Anterior cingulate cortex (tissue), 58 donors: Measurements from ENCODE around the gene CD5L.

ENCODE experiments used
- DNase-seq, 58 donors: peaks; one replicate each; lab custom pipeline; 2025; lab: John Stamatoyannopoulos, UW

CD5L gene

DNA sequence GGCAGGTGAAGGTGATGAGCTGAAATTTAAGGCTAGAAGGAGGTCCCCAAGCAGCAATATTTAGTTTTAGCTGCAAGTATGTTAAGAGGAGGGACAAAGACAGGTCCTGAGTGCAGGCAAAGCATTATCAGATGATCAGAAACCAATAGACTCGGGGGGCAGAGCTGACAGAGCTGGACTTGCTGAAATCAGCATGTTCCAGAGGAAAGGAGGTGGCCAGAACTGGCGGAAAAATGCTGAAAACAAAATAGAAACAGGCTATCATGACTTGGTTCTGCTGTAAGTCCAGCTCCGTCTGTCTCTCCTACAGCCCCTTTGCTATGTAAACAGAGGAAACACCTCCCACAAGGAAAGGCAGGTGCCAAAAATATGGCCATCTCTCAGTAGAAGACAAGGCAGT, at the start of gene CD5L:
TSS of gene CD5L (minus strand) at position 101 of the 400 bp plus-strand sequence. CDS start 107 bp downstream, outside the sequence.
- no peak for DNase-seq

DNA sequence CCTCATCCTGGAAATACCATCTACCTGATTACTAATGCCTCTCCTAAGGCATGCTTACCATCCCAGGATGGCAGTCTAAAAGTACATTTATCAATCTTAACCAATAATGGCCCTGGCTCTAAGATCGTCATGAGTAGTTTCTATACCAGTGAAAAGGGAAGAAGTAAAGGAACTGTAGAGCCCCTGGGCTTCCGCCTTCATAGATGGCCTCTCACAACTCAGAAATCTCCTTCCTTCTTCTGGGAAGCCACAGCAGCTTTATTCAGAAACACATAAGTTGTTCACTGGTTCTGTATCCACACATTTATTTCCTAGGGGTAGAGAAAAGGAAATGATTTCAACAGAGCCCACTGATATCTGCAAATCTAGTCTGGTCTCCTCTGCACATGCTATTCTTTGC, 41.0 kb upstream of the CD5L start:
- no peak for DNase-seq

DNA sequence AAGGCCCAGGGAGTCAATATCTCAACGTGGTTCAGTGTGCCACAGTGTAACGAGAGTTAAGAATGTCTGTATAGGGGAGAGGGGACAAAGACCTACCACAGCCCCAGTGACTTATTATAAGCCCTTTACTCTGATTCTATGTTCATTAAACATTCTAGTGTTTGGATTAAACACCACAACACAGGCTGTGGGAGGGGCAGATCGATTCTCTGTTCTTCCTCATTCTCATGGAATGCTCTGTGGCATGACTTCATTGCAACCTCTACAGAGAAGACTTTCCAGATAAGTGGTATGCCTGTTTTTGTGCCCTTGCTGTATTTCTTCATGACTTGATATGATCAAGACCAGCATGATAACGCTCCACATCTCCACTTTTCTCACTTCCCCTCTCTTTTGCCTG, 39.0 kb upstream of the CD5L start:
- no peak for DNase-seq

DNA sequence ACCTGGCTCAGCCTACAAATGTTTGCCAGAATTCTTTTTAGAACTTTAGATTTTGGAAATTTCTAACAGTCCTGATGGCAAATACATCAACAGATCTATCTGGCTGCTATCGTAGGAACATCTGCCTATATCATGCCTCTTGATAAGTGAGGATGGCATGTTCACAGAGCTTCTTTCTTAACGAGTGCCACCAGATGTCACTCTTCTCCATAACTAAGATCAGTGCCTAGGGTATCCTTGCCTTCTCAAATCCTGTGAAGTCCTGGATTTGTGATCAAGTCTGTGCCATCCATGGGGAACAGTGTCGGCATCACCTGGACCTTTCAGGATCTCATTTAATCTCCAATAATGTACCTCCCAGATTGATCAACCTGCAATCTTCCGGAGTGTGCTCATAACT, 36.5 kb upstream of the CD5L start:
- peak in 1 of 58 donors; percentile 22 for DNase-seq

DNA sequence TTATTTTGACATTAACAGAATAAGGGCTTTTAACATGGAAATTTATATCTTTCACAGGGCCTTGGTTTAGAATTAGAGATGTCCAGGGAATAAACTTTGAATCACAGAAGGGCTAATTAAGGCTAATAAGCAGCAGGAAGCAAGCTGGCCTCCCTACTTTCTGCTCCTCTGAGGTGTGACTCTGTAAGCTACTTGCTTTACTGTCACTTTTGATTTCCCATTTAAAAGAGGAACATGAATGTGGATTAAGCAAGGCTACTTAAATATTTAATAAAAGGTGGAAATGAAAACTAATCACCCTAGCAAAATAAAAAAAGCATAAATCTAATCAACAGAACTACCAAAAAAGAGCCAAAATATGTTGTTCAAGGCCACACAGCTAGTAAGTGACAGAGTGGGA, 28.9 kb upstream of the CD5L start:
- DNase-seq, result no peak

DNA sequence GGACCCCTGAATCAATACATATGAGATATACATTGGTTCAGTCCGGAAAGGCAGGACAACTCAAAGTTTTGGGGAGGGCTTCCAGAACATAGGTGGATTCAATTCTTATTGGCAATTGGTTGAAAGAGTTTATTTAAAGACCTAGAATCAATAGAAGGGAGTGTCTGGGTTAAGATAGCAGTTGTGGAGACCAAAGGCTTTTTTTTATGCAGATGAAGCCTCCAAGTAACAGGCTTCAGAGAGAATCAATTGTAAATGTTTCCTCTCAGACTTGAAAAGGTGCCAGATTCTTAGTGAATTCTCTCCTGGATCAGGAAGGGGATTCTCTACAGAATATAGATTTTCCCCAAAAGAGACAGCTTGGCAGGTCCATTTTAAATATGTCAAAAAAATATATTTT, 27.0 kb upstream of the CD5L start:
- DNase-seq, result no peak

DNA sequence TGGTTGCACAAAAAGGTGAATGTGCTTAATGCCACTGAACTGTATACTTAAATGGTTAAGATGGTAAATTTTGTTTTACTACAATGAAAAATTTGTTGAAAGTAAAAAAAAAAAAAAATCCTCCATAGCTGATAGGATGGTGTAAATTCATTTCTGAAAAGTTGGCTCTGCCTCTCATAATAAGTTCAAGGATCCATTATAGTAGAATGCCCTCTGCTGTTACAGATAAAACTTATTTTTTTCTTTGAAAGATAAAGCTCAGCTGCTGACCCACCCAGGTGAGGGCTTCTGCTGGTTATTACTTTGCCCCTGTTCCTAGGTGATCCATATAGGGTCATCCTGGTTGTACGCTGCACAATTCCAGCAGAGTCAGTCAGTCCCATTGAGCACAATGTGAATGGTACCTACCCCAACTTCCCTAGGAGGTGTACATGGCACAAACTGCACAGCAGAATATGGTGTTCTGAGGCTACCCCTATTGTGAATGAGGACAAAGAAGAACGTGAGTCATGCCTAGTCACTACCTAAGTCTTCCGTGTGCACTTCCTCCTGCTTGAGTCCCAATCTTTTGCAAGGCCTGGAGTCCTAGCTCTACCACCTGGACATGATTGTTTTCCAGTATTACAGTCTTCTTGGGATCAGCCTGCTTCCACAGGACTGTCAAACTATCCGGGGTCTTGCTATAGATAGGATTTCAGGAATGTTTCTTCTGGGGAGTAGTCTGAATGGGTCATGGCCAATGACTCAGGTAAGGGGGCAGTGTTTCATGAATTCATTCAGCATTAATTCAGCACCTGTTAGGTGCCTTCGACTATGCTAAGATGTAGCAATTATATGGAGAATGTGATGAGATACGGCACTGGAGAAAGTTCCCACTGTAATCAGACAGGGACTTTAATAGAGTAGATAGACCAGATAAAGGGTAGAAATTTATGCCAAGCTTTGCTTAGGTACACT, 20.8 kb upstream of the CD5L start:
- no peak for DNase-seq

DNA sequence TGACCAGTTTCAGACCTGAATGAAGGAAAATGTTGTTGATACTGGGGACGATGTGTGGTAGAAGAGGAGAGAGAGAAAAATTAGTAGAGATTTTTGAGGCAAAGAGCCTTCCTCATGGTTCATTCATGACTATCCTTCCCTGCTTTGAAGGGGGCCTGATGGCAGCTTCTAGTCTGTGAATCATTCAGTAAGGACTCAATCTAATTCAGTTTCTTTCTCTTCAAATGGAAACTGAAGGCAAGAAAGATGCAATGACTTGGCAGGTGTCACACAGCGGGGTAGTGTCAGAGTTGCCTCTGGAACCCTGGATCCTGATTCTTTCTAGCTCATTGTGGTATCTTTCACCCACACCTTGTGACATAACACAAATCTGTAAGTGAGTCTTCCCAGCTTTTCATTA, 14.9 kb upstream of the CD5L start:
- DNase-seq, result no peak

DNA sequence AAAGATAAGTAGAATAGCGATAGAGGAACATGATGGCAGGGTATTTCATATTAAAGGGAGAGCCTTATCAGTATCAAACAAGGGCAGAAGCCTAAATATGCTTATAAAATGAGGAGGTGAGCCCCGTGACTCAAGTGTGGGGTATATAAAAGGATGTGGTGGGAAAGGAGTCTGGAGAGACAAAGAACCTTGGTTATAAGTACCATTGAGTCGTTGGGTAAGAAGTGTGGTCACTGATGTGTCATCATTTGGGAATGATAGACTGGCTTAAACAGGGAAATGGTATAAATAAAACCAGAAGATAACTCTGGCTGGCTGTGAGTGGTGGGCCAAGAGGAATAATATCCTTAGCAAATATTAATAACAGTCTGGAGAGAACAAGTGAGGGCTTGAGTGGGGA, 10.9 kb upstream of the CD5L start:
- DNase-seq, result no peak

DNA sequence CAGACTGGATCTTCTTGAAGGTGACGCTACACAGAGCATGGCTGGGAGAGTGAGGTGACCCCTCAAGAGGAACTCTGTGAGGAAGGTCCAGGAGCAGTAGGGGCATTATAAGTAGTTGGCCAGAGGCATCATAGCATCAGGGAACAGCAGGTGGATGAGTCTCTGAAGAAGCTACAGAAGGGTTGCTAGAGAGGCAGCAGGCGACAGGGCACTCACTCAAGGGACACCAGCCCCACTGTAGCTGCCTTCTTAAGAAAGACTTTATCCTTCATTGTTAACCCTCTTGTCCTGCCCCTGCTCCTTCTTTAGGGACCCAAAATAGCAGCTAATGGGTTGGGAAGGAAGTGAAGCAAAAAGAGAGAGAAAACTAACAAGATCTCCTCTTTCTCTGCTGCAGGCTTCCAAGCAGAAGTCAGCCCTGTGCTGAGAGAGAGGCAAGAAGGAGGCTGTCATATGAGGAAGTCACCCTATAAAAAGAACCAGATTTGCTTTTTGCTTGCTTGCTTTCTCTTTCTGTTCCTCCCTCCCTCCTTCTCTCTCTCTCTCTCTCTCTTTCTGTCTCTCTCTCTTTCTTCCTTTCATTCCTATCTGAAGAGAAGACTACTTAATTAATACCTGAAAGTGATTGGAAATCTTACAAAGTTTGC, 7.7 kb upstream of the CD5L start:
- no peak for DNase-seq

DNA sequence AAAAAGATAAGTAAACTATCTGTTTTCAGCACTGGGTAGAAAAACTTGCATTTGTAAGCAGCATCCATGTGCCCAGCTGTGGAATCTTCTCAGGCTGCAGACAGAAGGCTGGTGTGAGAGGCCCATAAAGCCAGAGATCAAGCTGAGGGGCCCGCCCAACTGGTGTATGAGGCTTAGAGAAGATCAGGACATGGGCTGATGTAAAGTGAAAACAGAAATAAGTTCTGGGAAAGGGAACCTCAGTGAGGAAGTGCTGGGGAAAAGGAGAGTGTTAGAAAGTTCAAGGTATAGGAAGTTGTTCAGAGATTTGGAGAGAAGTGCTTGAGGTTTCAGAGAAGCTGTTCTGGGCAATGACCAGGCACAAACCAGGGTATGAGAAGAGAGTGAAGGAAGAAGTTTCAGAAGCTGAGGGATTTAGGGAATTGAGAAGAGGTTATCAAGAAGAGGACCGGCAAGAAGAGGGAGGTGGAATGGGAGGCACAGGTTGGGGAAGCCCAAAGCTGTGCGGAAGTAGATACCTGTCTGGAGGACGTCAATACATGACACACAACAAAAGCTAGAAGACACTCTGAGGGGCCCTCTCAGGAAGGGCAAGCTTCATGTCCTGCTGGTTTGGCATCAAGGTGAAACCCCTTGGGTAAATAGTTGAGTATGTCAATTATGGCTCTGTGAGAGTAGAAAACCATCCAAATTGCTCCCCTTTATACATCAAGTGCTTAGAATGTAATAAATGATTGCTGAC, 2.7 kb upstream of the CD5L start:
- DNase-seq, result peak in 3 of 58 donors; percentile 6 to 11 (median 8)

DNA sequence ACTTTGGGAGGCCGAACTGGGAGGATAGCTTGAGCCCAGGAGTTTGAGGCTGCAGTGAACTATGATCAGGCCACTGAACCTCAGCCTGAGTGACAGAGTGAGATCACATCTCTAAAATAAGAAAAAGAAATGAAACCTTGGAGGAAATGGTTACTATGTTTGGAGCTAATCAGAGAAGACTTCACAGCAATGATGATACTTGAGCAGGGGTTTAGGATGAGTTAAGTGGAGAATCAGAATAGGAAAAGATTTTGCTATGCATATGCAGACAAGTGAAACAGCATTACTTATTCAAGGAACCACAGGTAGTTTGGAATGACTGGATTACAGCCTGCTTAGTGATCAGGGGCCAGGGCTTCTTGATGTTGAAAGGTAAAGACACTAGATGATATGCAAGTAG, 1.3 kb upstream of the CD5L start:
- no peak for DNase-seq

DNA sequence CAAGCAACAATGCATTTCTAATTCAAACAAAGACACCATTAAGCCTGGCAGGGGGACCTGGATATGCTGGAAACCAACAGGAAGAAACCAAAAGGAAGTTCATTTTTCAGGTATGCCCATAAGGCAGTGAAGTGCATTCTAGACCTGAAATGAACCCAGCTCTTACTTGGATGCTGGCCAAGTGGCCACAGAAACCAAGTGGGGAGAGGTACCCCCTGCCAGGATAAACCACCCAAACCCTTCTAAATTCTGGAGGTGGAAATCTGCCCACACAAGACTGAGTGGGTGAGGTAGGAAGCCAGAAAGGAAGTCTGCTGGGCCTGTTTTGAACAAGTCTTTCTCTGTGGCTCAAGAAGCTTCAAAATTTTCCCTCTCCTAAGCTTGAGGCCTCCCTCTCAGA, 2.6 kb downstream of the CD5L start:
- no peak for DNase-seq

DNA sequence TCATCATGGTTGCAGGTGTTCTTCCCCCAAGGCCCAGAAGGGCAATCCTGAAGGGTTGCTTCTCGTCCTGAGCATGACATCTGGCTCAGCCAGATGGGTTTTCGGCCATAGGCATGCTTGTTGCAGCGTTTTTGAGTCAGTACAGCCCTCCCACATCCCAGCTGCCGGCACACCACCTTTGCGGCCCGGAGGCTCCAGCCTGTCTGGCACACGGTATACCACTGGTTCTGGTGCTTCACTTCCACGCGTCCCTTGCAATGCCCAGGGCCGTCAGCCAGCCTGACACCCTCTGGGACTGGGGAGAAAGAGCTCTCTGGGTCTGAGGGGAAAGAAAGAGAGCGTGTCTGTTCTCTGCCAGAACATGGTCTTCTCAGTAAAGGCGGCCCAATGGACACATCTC, 7.2 kb downstream of the CD5L start:
- DNase-seq, result no peak

DNA sequence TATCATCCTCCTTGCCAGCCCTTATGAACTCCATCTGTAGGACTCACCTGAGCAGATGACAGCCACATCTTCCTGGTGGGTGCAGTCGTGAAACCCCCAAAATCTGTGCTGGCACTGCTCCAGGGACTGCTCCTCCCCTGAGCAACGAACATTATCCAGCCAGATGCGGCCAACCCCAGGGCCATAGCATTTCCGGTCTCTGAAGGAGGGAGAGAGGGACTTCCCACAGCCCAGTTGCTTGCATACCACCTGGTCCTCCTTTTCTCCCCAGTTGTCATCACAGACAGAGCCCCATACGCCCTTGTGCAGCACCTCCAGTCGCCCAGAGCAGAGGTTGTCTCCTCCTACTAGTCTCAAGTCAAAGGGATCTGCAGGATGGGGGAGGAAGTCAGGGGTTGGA, 8.5 kb downstream of the CD5L start:
- no peak for DNase-seq

DNA sequence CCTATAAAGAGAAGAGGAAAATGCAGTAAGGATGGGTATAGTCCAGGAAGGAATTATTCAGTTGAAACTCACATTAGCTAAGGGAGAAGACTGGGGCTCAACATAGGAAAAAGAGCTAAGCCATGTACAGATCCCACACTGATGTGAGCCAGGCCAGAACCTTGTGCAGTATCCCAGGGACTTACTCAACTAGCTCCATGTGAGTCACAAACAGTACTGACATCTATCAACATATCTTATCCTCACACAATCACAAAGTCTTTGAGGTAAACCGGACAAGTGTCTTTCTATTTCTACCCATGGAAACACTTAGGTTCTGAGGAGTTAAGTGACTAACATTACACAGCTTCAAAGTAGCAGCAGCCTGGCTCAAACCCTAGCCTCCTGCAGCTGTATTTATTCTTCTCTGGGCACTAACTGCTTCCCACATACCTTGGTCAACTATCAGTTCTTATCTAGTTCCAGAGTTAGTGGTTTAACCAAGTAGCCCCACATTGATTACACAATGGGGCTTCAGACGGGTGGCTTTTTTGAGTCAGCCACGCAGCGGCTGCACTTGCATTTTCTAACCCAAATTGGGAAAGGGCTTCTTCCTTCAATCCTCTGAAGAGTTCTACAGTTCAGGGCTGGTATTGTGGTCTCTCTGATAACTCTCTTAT, 9.5 kb downstream of the CD5L start:
- DNase-seq, result no peak

DNA sequence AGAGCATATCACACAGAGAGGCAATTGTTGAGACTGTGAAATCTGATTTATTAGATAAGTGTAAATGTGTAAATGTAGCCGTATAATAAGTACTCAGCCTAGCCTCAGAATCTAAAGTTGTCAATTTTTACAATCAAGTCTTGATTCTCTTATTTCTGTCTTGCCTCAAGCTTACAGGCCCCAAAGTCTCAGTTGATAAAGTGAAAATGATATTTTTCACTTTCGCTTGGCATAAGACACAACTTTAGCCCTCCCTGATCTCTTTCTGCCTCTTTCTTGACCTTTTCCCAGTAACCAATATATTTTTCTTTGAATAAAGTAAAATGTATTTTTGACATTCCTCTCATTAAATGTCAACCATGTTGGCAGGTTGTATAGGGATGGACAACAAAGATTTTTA, 10.7 kb downstream of the CD5L start:
- no peak for DNase-seq

DNA sequence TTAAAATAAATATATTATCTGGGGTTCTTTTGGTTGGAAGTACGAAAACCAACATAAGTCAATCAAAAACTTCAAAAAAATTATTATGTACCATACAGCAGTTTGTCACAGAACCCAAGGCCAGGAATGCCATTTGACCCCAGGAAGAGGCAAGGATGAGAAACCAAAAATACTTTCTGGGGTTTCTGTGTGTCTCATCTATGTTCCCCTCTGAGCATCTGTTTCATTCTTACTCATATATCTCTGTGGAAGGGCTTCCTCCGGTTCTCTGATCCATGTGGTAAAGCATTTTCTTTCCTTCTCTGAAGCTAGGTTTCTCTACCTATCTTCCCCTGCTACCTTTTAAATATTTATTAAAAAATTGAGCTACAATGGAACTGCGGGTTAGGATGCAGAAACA, 11.9 kb downstream of the CD5L start:
- no peak for DNase-seq

DNA sequence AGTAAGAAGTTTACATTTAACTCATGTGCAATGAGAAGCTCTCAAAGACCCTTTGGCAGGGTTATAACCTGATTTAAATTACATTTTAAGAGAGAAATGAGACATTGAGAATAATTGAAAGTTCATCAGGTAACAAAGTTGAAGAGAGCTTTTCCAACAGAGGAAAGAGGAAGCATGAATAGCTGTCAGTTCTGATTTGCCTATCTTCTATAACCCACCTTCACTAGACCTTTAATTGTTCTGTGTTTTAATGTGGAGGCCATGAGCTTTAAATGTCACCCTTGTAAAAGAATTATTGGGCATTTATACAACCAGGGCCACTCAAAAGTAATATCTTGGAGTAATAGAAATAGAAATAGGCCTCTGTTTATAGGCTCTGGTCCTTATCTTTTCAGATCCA, 12.4 kb downstream of the CD5L start:
- no peak for DNase-seq

DNA sequence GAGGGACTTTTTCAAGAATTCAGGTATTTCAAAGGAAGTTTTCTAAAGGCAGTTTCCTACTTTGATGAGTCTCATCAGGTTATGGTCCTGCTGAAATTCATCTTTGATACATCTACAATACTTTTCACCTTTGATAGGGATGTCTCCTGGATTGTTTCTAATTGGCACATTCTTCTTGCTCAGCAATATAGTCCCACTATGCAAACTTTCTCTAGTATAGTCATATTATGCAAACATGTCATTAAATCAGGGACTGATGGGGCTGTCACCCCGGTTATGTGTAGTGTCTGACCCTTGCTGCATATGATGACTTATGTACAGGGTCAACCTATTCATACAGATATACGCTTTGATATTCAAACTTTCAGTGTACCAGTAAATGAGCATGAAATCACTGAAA, 21.3 kb downstream of the CD5L start:
- DNase-seq, result no peak

DNA sequence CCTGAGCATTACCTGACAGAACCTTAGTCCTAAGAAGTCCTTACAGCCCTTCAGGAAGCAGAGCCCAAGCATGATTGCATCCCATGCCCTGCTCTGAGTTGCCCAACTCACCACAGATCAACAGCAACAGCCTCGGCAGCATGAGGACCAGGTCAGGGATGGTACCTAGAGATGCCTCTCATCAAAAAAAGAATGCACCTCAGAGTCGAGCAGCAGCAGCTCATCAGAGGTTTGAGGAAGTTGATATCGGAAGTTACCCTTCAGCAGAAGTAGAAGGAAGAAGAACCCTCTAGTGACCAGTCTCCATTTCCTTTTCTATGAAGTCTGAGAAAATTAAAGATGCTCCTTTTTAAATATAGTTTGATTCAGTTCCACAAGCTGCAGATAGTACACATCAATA, 21.7 kb downstream of the CD5L start, which contains the start of gene FCRL1:
TSS of gene FCRL1 (minus strand) at position 225 of the 400 bp plus-strand sequence. CDS start at position 142, 83 bp downstream.
- DNase-seq, result no peak
